Liver (tissue), 9 donors: ENCODE results near the gene LRRC45. TPM values are rescaled to one million over a fixed set of nuclear protein-coding genes. Genes with fewer than 3 reads are reported as not detected.

Experiments used
- DNase-seq: peaks from one replicate; pipeline ENCODE4 v3.0.0-alpha.2; 2017; ENCODE audit warnings: low spot score
- H3K27ac ChIP-seq, 2 donors: one replicate each; pipeline ENCODE4 v1.7.0; 2013; ENCODE audit warnings: inconsistent platforms in 2 of 2, low read length in 2 of 2, control low read depth in 1 of 2, low read depth in 1 of 2, mild to moderate bottlenecking in 1 of 2
- H3K27me3 ChIP-seq, 4 donors: one replicate each; pipeline versions ENCODE4 v1.6.1 to v1.7.0; 2013; ENCODE audit warnings: low read length in 3 of 4, inconsistent platforms in 1 of 4, mild to moderate bottlenecking in 1 of 4, moderate library complexity in 1 of 4; ENCODE audit not compliant: control insufficient read depth in 4 of 4, insufficient read depth in 4 of 4
- H3K36me3 ChIP-seq, 4 donors: one replicate each; pipeline versions ENCODE4 v1.6.1 to v1.7.0; 2013; ENCODE audit warnings: low read length in 3 of 4, mild to moderate bottlenecking in 3 of 4, low read depth in 1 of 4, moderate library complexity in 1 of 4; ENCODE audit not compliant: control insufficient read depth in 4 of 4, insufficient read depth in 3 of 4
- H3K4me1 ChIP-seq, 4 donors: one replicate each; pipeline versions ENCODE4 v1.6.1 to v1.7.0; 2013; ENCODE audit warnings: low read length in 3 of 4, mild to moderate bottlenecking in 3 of 4, moderate library complexity in 1 of 4; ENCODE audit not compliant: control insufficient read depth in 4 of 4, insufficient read depth in 4 of 4
- H3K4me3 ChIP-seq, 3 donors: one replicate each; pipeline versions ENCODE4 v1.6.1 to v1.7.0; 2013; ENCODE audit warnings: low read length in 3 of 3, control low read depth in 1 of 3, low read depth in 1 of 3, mild to moderate bottlenecking in 1 of 3
- H3K9ac ChIP-seq, 2 donors: one replicate each; pipeline ENCODE4 v1.7.0; 2013; ENCODE audit warnings: low read length in 2 of 2, mild to moderate bottlenecking in 2 of 2, moderate library complexity in 2 of 2, control low read depth in 1 of 2, low read depth in 1 of 2
- H3K9me3 ChIP-seq, 4 donors: one replicate each; pipeline versions ENCODE4 v1.6.1 to v1.7.0; 2013; ENCODE audit warnings: low read length in 3 of 4; ENCODE audit not compliant: control insufficient read depth in 4 of 4
- EGR1 ChIP-seq, 2 donors: IDR thresholded peaks; 2 replicates each; pipeline ENCODE4 v1.6.1; 2016 to 2018; ENCODE audit warnings: antibody characterized with exemption in 2 of 2, low read depth in 2 of 2
- FOXA1 ChIP-seq: IDR thresholded peaks from 2 replicates; pipeline ENCODE4 v1.6.1; 2016; ENCODE audit warnings: antibody characterized with exemption
- FOXA2 ChIP-seq: IDR thresholded peaks from 2 replicates; pipeline ENCODE4 v1.6.1; 2016; ENCODE audit warnings: antibody characterized with exemption
- GABPA ChIP-seq, 2 donors: IDR thresholded peaks in 1 of 2; conservative IDR thresholded peaks in 1 of 2; 2 replicates each; pipeline ENCODE4 v1.6.1; 2016; ENCODE audit warnings: antibody characterized with exemption in 2 of 2, mild to moderate bottlenecking in 1 of 2, moderate library complexity in 1 of 2
- HNF4A ChIP-seq, 2 donors: conservative IDR thresholded peaks; 2 replicates each; pipeline ENCODE4 v1.6.1; 2016; ENCODE audit warnings: antibody characterized with exemption in 2 of 2, mild to moderate bottlenecking in 2 of 2
- HNF4G ChIP-seq: IDR thresholded peaks from 2 replicates; pipeline ENCODE4 v1.6.1; 2016; ENCODE audit warnings: antibody characterized with exemption
- JUND ChIP-seq, 2 donors: IDR thresholded peaks; 2 replicates each; pipeline ENCODE4 v1.6.1; 2016; ENCODE audit warnings: antibody characterized with exemption in 2 of 2
- NR2F2 ChIP-seq: IDR thresholded peaks from 2 replicates; pipeline ENCODE4 v1.6.1; 2016; ENCODE audit warnings: antibody characterized with exemption
- RAD21 ChIP-seq, 2 donors: IDR thresholded peaks; 2 replicates each; pipeline ENCODE4 v1.6.1; 2016; ENCODE audit warnings: antibody characterized with exemption in 2 of 2, mild to moderate bottlenecking in 2 of 2
- RXRA ChIP-seq, 2 donors: IDR thresholded peaks; 2 replicates each; pipeline ENCODE4 v1.6.1; 2017 to 2018; ENCODE audit warnings: antibody characterized with exemption in 2 of 2, mild to moderate bottlenecking in 1 of 2
- SP1 ChIP-seq: IDR thresholded peaks from 2 replicates; pipeline ENCODE4 v1.6.1; 2018; ENCODE audit warnings: antibody characterized with exemption, mild to moderate bottlenecking
- TAF1 ChIP-seq: conservative IDR thresholded peaks from 2 replicates; pipeline ENCODE4 v1.6.1; 2016; ENCODE audit warnings: antibody characterized with exemption, mild to moderate bottlenecking
- YY1 ChIP-seq: IDR thresholded peaks from 2 replicates; pipeline ENCODE4 v1.6.1; 2016; ENCODE audit warnings: antibody characterized with exemption, mild to moderate bottlenecking
- WGBS: extraction: QIAGEN DNeasy Blood & Tissue Kit; methylation state at CpG from one replicate; pipeline ENCODE4 v1.1.7; 2013; 5-methylcytosine and 5-hydroxymethylcytosine counted together
- polyA plus RNA-seq, 2 donors: library from polyadenylated mRNA; stranded (reverse) in 1 of 2; unstranded in 1 of 2; fragments of 200-250 nt in 1 of 2; fragments of >200 nt in 1 of 2; fragmentation: Nextera tagmentation in 1 of 2; extraction: Ambion mirVana in 1 of 2; gene quantifications; one replicate each; pipeline versions ENCODE4 v1.2.1 to v1.2.3, GENCODE V29; 2013 to 2015
- total RNA-seq, 2 donors: library from RNA; depleted of rRNA; stranded (reverse); fragments of >200 nt; gene quantifications; one replicate each; pipeline ENCODE4 v1.2.3, GENCODE V29; 2014
- TF ChIP-seq, protein P1 (sequence below): fragments of 150-350 bp; IDR thresholded peaks from 2 replicates; pipeline ENCODE4 v1.5.1; 2017; ENCODE audit warnings: improper control_type of control experiment, low read depth, low read length; ENCODE audit not compliant: missing input control
- TF ChIP-seq, protein P2 (sequence below): IDR thresholded peaks from 2 replicates; pipeline ENCODE4 v1.6.1; 2016; ENCODE audit warnings: antibody characterized with exemption
- TF ChIP-seq, protein P3 (sequence below): IDR thresholded peaks from 2 replicates; pipeline ENCODE4 v1.6.1; 2016; ENCODE audit warnings: antibody characterized with exemption, mild to moderate bottlenecking
- TF ChIP-seq, protein P4 (sequence below): IDR thresholded peaks from 2 replicates; pipeline ENCODE4 v1.6.1; 2016; ENCODE audit warnings: antibody characterized with exemption
- TF ChIP-seq, protein P5 (sequence below): IDR thresholded peaks from 2 replicates; pipeline ENCODE4 v1.6.1; 2016; ENCODE audit warnings: antibody characterized with exemption
- donor health status: healthy.
- donor health status: healthy.
- donor health status: healthy.
- donor health status: healthy.
- donor health status: healthy.

The LRRC45 gene
- total and polyA plus RNA-seq, 4 donors: 4.0 to 14.1 (median 7.0) TPM

DNA sequence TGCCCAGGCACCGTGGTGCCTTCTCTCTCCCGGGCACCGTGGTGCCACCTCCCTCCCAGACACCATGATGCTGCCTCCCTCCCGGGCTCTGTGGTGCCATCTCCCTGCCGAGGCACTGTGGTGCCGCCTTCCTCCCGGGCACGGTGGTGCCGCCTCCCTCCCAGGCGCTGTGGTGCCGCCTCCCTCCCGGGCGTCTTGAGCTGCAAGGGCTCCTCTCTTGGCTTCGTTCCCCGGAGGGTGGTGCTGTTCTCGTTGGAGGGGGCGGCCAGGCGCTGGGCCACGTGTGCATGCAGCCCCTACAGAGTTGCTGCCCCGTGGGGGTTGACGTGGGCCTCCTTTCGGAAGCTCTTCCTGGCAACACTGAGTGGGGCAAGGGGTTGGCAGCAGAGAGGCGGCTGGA, 8.7 kb upstream of the LRRC45 start:
- Histone ChIP-seq H3K36me3 (peaks cover 0 to 7% (median 3%) of the 10 kb centered on the region in 4 donors), H3K9ac (no peak overlapping the region), H3K27me3 (no peaks in the 10 kb centered on the region), H3K9me3 (no peaks in the 10 kb centered on the region), H3K4me3 (no peak overlapping the region), H3K4me1 (peaks cover 0 to 5% (median 0%) of the 10 kb centered on the region in 4 donors), H3K27ac (no peak overlapping the region)
- DNase-seq: no peak
- WGBS: 76% methylated on average over 23 of the region's 23 CpGs
- no peak for TF ChIP-seq SP1
- TF ChIP-seq RXRA (IDR thresholded peaks at IDR 0.05): no peak
- TF ChIP-seq FOXA2: no peak
- no peak for TF ChIP-seq JUND (IDR thresholded peaks at IDR 0.05)
- TF ChIP-seq, protein P1, sequence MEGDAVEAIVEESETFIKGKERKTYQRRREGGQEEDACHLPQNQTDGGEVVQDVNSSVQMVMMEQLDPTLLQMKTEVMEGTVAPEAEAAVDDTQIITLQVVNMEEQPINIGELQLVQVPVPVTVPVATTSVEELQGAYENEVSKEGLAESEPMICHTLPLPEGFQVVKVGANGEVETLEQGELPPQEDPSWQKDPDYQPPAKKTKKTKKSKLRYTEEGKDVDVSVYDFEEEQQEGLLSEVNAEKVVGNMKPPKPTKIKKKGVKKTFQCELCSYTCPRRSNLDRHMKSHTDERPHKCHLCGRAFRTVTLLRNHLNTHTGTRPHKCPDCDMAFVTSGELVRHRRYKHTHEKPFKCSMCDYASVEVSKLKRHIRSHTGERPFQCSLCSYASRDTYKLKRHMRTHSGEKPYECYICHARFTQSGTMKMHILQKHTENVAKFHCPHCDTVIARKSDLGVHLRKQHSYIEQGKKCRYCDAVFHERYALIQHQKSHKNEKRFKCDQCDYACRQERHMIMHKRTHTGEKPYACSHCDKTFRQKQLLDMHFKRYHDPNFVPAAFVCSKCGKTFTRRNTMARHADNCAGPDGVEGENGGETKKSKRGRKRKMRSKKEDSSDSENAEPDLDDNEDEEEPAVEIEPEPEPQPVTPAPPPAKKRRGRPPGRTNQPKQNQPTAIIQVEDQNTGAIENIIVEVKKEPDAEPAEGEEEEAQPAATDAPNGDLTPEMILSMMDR: no peak
- TF ChIP-seq, protein P2, sequence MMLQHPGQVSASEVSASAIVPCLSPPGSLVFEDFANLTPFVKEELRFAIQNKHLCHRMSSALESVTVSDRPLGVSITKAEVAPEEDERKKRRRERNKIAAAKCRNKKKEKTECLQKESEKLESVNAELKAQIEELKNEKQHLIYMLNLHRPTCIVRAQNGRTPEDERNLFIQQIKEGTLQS: no peak
- TF ChIP-seq, protein P3, sequence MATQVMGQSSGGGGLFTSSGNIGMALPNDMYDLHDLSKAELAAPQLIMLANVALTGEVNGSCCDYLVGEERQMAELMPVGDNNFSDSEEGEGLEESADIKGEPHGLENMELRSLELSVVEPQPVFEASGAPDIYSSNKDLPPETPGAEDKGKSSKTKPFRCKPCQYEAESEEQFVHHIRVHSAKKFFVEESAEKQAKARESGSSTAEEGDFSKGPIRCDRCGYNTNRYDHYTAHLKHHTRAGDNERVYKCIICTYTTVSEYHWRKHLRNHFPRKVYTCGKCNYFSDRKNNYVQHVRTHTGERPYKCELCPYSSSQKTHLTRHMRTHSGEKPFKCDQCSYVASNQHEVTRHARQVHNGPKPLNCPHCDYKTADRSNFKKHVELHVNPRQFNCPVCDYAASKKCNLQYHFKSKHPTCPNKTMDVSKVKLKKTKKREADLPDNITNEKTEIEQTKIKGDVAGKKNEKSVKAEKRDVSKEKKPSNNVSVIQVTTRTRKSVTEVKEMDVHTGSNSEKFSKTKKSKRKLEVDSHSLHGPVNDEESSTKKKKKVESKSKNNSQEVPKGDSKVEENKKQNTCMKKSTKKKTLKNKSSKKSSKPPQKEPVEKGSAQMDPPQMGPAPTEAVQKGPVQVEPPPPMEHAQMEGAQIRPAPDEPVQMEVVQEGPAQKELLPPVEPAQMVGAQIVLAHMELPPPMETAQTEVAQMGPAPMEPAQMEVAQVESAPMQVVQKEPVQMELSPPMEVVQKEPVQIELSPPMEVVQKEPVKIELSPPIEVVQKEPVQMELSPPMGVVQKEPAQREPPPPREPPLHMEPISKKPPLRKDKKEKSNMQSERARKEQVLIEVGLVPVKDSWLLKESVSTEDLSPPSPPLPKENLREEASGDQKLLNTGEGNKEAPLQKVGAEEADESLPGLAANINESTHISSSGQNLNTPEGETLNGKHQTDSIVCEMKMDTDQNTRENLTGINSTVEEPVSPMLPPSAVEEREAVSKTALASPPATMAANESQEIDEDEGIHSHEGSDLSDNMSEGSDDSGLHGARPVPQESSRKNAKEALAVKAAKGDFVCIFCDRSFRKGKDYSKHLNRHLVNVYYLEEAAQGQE: no peak
- TF ChIP-seq GABPA (IDR thresholded peaks at IDR 0.05 in 1 of 2, conservative IDR thresholded peaks at IDR 0.05 in 1 of 2): no peak
- no peak for TF ChIP-seq RAD21 (IDR thresholded peaks at IDR 0.05)
- TF ChIP-seq NR2F2: no peak
- TF ChIP-seq, protein P4, sequence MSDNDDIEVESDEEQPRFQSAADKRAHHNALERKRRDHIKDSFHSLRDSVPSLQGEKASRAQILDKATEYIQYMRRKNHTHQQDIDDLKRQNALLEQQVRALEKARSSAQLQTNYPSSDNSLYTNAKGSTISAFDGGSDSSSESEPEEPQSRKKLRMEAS: no peak
- TF ChIP-seq, protein P5, sequence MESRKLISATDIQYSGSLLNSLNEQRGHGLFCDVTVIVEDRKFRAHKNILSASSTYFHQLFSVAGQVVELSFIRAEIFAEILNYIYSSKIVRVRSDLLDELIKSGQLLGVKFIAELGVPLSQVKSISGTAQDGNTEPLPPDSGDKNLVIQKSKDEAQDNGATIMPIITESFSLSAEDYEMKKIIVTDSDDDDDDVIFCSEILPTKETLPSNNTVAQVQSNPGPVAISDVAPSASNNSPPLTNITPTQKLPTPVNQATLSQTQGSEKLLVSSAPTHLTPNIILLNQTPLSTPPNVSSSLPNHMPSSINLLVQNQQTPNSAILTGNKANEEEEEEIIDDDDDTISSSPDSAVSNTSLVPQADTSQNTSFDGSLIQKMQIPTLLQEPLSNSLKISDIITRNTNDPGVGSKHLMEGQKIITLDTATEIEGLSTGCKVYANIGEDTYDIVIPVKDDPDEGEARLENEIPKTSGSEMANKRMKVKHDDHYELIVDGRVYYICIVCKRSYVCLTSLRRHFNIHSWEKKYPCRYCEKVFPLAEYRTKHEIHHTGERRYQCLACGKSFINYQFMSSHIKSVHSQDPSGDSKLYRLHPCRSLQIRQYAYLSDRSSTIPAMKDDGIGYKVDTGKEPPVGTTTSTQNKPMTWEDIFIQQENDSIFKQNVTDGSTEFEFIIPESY: no peak
- no peak for TF ChIP-seq TAF1
- TF ChIP-seq FOXA1: no peak
- no peak for TF ChIP-seq HNF4A (conservative IDR thresholded peaks at IDR 0.05)
- no peak for TF ChIP-seq YY1
- no peak for TF ChIP-seq EGR1 (IDR thresholded peaks at IDR 0.05; ENCODE audit: low read depth in 2 of 2)
- TF ChIP-seq HNF4G: no peak
